PC-9 (cell line): ENCODE data around the gene ASRGL1.

Source experiments
- CTCF ChIP-seq: fragments of 200-600 bp; sonication (generic); conservative IDR thresholded peaks from 2 replicates; pipeline ENCODE4 v1.6.1; 2017; ENCODE audit warnings: mixed run types, antibody characterized with exemption, mild to moderate bottlenecking, moderate library complexity
- EZH2 ChIP-seq: fragments of 200-600 bp; sonication (generic); IDR thresholded peaks from 2 replicates; pipeline ENCODE4 v1.8.0; 2017; ENCODE audit warnings: antibody characterized with exemption, low read depth

GRCh38 chr11:62404901-62405300, 67.7 kb downstream of the ASRGL1 start:
- TF ChIP-seq CTCF (no peak), EZH2 (no peak)
